ENCODE data around the gene FAM131C.

Gene FAM131C

DNA sequence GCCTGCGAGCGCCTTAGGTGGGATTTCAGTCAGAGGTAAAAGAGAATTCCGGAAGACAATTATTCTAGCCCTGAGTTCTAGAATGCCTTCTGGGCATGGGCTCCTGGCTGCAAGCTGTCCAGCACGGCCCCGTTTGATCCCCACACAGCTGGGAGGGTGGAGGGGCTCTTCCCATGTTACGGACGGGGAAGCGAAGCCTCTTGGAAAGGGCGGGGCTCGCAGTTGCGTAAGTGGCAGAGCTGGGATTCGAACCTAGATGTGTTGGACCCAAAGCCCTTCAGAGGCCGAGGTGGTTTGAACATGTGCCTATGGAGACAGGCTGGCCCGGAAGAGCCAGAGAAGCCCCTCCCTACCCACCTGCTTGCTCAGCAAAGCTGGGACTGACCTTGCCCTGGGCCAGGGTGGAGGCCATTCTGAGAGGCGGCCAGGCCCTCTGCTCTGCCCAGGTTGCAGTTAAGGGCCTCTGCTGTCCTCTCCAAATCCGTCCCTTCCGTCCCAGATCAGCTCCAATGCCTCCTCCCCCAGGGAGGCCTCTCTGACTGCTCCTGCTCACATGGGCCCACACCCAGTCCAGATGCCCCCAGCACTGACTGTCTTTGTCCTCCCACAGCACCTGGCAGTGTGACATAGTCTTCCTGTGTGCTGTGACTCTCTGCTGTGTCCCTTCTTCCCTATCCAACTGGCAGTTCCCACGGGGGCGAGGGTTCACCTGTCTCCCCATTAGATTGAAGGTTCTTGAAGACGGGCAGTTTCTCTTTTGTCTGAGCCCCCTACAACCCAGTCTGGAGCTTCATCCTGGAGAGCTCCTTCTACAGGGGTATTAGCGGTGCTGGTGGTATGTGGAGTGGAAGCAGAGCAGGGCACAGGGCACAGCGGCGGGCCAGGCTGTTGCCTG is 54.5 kb downstream of the FAM131C start:
- TF ChIP-seq, protein P1, sequence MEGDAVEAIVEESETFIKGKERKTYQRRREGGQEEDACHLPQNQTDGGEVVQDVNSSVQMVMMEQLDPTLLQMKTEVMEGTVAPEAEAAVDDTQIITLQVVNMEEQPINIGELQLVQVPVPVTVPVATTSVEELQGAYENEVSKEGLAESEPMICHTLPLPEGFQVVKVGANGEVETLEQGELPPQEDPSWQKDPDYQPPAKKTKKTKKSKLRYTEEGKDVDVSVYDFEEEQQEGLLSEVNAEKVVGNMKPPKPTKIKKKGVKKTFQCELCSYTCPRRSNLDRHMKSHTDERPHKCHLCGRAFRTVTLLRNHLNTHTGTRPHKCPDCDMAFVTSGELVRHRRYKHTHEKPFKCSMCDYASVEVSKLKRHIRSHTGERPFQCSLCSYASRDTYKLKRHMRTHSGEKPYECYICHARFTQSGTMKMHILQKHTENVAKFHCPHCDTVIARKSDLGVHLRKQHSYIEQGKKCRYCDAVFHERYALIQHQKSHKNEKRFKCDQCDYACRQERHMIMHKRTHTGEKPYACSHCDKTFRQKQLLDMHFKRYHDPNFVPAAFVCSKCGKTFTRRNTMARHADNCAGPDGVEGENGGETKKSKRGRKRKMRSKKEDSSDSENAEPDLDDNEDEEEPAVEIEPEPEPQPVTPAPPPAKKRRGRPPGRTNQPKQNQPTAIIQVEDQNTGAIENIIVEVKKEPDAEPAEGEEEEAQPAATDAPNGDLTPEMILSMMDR (IDR thresholded peaks at IDR 0.05; ENCODE audit: insufficient read depth, low read length), result no peak
- TF ChIP-seq GABPA (IDR thresholded peaks at IDR 0.05; ENCODE audit: low read depth) (no peak), POLR2AphosphoS5 (IDR thresholded peaks at IDR 0.05; ENCODE audit: low read depth) (no peak), SPI1 (IDR thresholded peaks at IDR 0.05; ENCODE audit: borderline replicate concordance, low read depth) (no peak)
- TF ChIP-seq, protein P2, sequence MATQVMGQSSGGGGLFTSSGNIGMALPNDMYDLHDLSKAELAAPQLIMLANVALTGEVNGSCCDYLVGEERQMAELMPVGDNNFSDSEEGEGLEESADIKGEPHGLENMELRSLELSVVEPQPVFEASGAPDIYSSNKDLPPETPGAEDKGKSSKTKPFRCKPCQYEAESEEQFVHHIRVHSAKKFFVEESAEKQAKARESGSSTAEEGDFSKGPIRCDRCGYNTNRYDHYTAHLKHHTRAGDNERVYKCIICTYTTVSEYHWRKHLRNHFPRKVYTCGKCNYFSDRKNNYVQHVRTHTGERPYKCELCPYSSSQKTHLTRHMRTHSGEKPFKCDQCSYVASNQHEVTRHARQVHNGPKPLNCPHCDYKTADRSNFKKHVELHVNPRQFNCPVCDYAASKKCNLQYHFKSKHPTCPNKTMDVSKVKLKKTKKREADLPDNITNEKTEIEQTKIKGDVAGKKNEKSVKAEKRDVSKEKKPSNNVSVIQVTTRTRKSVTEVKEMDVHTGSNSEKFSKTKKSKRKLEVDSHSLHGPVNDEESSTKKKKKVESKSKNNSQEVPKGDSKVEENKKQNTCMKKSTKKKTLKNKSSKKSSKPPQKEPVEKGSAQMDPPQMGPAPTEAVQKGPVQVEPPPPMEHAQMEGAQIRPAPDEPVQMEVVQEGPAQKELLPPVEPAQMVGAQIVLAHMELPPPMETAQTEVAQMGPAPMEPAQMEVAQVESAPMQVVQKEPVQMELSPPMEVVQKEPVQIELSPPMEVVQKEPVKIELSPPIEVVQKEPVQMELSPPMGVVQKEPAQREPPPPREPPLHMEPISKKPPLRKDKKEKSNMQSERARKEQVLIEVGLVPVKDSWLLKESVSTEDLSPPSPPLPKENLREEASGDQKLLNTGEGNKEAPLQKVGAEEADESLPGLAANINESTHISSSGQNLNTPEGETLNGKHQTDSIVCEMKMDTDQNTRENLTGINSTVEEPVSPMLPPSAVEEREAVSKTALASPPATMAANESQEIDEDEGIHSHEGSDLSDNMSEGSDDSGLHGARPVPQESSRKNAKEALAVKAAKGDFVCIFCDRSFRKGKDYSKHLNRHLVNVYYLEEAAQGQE (IDR thresholded peaks at IDR 0.05; ENCODE audit: insufficient replicate concordance, low read depth), result no peak
- H3K27me3 ChIP-seq (ENCODE audit: insufficient read depth, poor library complexity, severe bottlenecking), result no peaks in the 10 kb centered on the region
- DNase-seq (ENCODE audit: low read depth in 1 of 2, low spot score in 1 of 2), result no peak
- no peak overlapping the region for H3K27ac ChIP-seq (replicated peaks)
- no peak overlapping the region for H3K4me3 ChIP-seq (replicated peaks; ENCODE audit: insufficient read depth, low read length)

DNA sequence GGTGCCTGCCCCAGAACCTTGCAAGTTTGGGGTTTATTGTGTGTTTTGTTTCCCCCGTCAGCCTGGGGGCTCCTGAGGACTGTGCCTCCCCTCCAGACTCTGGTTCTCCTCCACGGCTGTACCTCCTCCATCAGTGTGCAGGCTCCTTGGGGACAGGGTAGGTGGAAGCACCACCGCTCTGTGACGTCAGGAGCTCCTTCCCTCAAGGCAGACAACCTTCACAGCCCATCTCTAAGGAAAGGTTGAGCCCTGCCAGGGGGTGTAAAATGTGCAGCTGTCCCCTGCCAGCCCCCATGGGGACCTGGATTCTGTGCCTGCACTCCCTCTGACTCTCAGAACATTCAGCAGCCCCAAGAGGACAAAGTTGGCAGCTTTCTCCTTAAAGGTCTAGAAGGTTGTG is 55.1 kb downstream of the FAM131C start:
- H3K27ac ChIP-seq (replicated peaks), result no peak overlapping the region
- no peaks in the 10 kb centered on the region for H3K27me3 ChIP-seq (ENCODE audit: insufficient read depth, poor library complexity, severe bottlenecking)
- no peak for DNase-seq (ENCODE audit: low read depth in 1 of 2, low spot score in 1 of 2)
- no peak overlapping the region for H3K4me3 ChIP-seq (replicated peaks; ENCODE audit: insufficient read depth, low read length)
- no peak for TF ChIP-seq GABPA (IDR thresholded peaks at IDR 0.05; ENCODE audit: low read depth)
- TF ChIP-seq POLR2AphosphoS5 (IDR thresholded peaks at IDR 0.05; ENCODE audit: low read depth), result no peak
- TF ChIP-seq, protein P1 (IDR thresholded peaks at IDR 0.05; ENCODE audit: insufficient read depth, low read length), result no peak
- TF ChIP-seq, protein P2 (IDR thresholded peaks at IDR 0.05; ENCODE audit: insufficient replicate concordance, low read depth), result no peak
- TF ChIP-seq SPI1 (IDR thresholded peaks at IDR 0.05; ENCODE audit: borderline replicate concordance, low read depth), result no peak

DNA sequence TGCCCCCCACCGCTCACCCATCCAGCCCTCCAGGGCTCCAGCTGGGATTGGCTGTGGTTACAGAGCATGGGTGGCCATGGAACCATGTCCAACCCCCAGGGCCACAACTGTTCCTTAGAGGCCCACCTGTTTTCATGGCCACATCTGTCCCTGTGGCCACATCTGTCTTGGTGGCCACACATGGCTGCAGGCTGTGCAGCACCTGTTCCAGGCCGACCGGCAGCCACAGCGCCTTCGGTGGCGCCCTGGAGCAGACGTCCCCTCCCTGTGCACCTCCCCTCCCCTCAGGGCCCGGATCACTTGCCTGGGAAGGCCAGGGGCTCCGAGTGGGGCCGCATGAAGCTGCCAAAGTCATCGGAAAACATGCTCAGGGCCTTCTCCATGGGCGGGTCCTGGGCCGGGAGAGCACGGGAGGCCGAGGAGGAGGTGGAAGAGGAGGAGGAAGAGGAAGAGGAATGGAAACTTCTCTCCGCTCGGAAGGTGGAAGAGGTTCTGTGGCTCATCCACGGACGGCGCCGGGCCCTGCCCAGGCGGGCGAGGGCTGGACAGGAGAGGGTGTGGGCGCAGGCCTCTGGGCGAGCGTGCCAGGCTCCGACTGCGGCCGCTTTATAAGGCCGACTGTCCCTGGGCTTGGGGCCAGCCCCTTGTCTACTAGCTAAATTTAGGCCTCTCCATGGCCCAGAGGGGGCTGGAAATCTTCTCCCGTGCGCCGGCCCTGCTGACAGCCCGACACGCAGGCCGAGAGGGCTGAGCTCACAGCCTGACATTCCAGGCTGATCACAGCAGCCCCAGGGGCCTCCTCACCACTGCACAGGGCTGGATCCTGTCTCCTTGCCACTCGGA is 55.8 kb downstream of the FAM131C start, which contains the start of gene HSPB7:
Gene HSPB7, minus strand, starts transcription at position 583 of the 843 bp plus-strand sequence. Its CDS starts 80 bp downstream, at position 503.
- TF ChIP-seq, protein P1 (IDR thresholded peaks at IDR 0.05; ENCODE audit: insufficient read depth, low read length), result no peak
- TF ChIP-seq, protein P2 (IDR thresholded peaks at IDR 0.05; ENCODE audit: insufficient replicate concordance, low read depth), result no peak
- no peak for TF ChIP-seq GABPA (IDR thresholded peaks at IDR 0.05; ENCODE audit: low read depth)
- Histone ChIP-seq H3K27ac (replicated peaks) (no peak within 1 kb of the TSS), H3K27me3 (ENCODE audit: insufficient read depth, poor library complexity, severe bottlenecking) (no peaks in the 10 kb centered on the region), H3K4me3 (replicated peaks; ENCODE audit: insufficient read depth, low read length) (no peak within 1 kb of the TSS)
- DNase-seq (ENCODE audit: low read depth in 1 of 2, low spot score in 1 of 2), result no peak
